K562 (cell line): Measurements from ENCODE around the gene UBE2M. TPM values are rescaled to one million over a fixed set of nuclear protein-coding genes. Genes with fewer than 3 reads are reported as not detected.
A peak's percentile ranks its signal among the peaks of the same experiment; 100 is the strongest.

Experiments used
- ESRRB ChIP-seq: fragments of 250-450 bp; sonication (Bioruptor Pico); IDR thresholded peaks from 2 replicates; pipeline ENCODE4 v1.5.0; 2020; ENCODE audit warnings: mild to moderate bottlenecking, moderate library complexity, borderline replicate concordance
- MAFF ChIP-seq: IDR thresholded peaks from 2 replicates; pipeline ENCODE4 v1.6.1; 2012; ENCODE audit warnings: low read length, improper control_type of control experiment
- MAZ ChIP-seq, 2 experiments: fragments of 450-650 bp in 1 of 2; sonication (generic) in 1 of 2; formaldehyde crosslinking; IDR thresholded peaks in 1 of 2; conservative IDR thresholded peaks in 1 of 2; 2 replicates each; pipeline versions ENCODE4 v1.4.0 to v1.5.0; 2020; ENCODE audit warnings: mild to moderate bottlenecking in 1 of 2, missing genetic modification reagents in 1 of 2
- PHB ChIP-seq: fragments of 250-450 bp; sonication (Bioruptor Pico); IDR thresholded peaks from 2 replicates; pipeline ENCODE4 v1.5.0; 2021
- PHF8 ChIP-seq: fragments of 200-600 bp; sonication (generic); IDR thresholded peaks from 2 replicates; pipeline ENCODE4 v1.6.1; 2012; ENCODE audit warnings: mixed run types, mild to moderate bottlenecking, inconsistent platforms, low read length, moderate library complexity, borderline replicate concordance
- RBM14 ChIP-seq: fragments of 200-400 bp; formaldehyde crosslinking; IDR thresholded peaks from 2 replicates; pipeline ENCODE4 v1.6.1; 2018; ENCODE audit warnings: low read depth, mild to moderate bottlenecking, low read length, moderate library complexity, borderline replicate concordance; ENCODE audit not compliant: insufficient read depth
- SP2 ChIP-seq: IDR thresholded peaks from 2 replicates; pipeline ENCODE4 v1.6.1; 2011; ENCODE audit warnings: mild to moderate bottlenecking, low read depth, low read length, moderate library complexity; ENCODE audit not compliant: poor library complexity, severe bottlenecking; ENCODE audit errors: extremely low read depth
- TOE1 ChIP-seq, 2 experiments: fragments of 450-650 bp in 1 of 2; sonication (generic) in 1 of 2; formaldehyde crosslinking in 1 of 2; IDR thresholded peaks; 2 replicates each; pipeline versions ENCODE4 v1.7.1 to v1.8.0; 2016 to 2022; ENCODE audit warnings: borderline replicate concordance in 2 of 2, mild to moderate bottlenecking in 2 of 2, antibody characterized with exemption in 1 of 2, inconsistent platforms in 1 of 2, low read depth in 1 of 2, missing genetic modification reagents in 1 of 2, moderate library complexity in 1 of 2
- ZEB2 ChIP-seq: fragments of 450-650 bp; IDR thresholded peaks from 2 replicates; pipeline ENCODE4 v1.6.1; 2016
- ZNF212 ChIP-seq: fragments of 450-650 bp; formaldehyde crosslinking; IDR thresholded peaks from 2 replicates; pipeline ENCODE4 v1.4.0; 2020; ENCODE audit warnings: mild to moderate bottlenecking
- ZNF24 ChIP-seq: fragments of 450-650 bp; IDR thresholded peaks from 2 replicates; pipeline ENCODE4 v1.6.1; 2016
- ZNF41 ChIP-seq: fragments of 250-450 bp; sonication (Bioruptor Pico); conservative IDR thresholded peaks from 2 replicates; pipeline ENCODE4 v1.4.0; 2020; ENCODE audit warnings: mild to moderate bottlenecking
- ZNF76 ChIP-seq: fragments of 250-450 bp; sonication (Bioruptor Pico); IDR thresholded peaks from 2 replicates; pipeline ENCODE4 v1.4.0; 2020; ENCODE audit warnings: mild to moderate bottlenecking, moderate library complexity, borderline replicate concordance
- ZNF77 ChIP-seq: fragments of 250-450 bp; sonication (Bioruptor Pico); IDR thresholded peaks from 2 replicates; pipeline ENCODE4 v1.5.0; 2020
- polyA plus RNA-seq, 8 experiments: library from polyadenylated mRNA; depleted of rRNA in 4 of 8; stranded (reverse) in 5 of 8; unstranded in 3 of 8; fragments of >200 nt; fragmentation: Nextera tagmentation in 2 of 8; fragmentation: Illumina TruSeq in 1 of 8; extraction: Ambion mirVana in 2 of 8; extraction: Trizol in 1 of 8; gene quantifications; 2 replicates each; pipeline versions ENCODE4 v1.2.1 to v1.2.3, GENCODE V29; 2011 to 2014; ENCODE audit warnings: inconsistent platforms in 1 of 8, missing spikeins in 1 of 8
- total RNA-seq, 7 experiments: library from RNA; depleted of rRNA in 6 of 7; stranded (reverse); fragments of >200 nt in 6 of 7; fragmentation: Illumina TruSeq in 2 of 7; extraction: Trizol in 2 of 7; gene quantifications; 2 replicates each; pipeline versions ENCODE4 v1.2.1 to v1.2.3, GENCODE V29; 2011 to 2021; ENCODE audit warnings: low replicate concordance in 1 of 7
- TF ChIP-seq, protein P1 (sequence below): fragments of 250-450 bp; sonication (Bioruptor Pico); IDR thresholded peaks from 2 replicates; pipeline ENCODE4 v1.8.0; 2022; ENCODE audit warnings: moderate library complexity, mild to moderate bottlenecking, inconsistent platforms
- TF ChIP-seq, protein P2 (sequence below): sonication (generic); formaldehyde crosslinking; IDR thresholded peaks from 2 replicates; pipeline ENCODE4 v1.8.1; 2023; ENCODE audit warnings: mild to moderate bottlenecking, missing genetic modification reagents
- TF ChIP-seq, protein P3 (sequence below): fragments of 450-650 bp; IDR thresholded peaks from 2 replicates; pipeline ENCODE4 v1.6.1; 2016; ENCODE audit warnings: low read depth, mild to moderate bottlenecking, moderate library complexity
- TF ChIP-seq, protein P4 (sequence below), 2 experiments: IDR thresholded peaks; 2 replicates each; pipeline ENCODE4 v1.6.1; 2011; ENCODE audit warnings: borderline replicate concordance in 1 of 2, control low read depth in 1 of 2, low read depth in 1 of 2, low read length in 1 of 2, mild to moderate bottlenecking in 1 of 2, mixed read lengths in 1 of 2, moderate library complexity in 1 of 2; ENCODE audit not compliant: insufficient read depth in 1 of 2, insufficient read length in 1 of 2, poor library complexity in 1 of 2, severe bottlenecking in 1 of 2; ENCODE audit errors: extremely low read depth in 1 of 2
- TF ChIP-seq, protein P5 (sequence below): fragments of 250-450 bp; sonication (Bioruptor Pico); IDR thresholded peaks from 2 replicates; pipeline ENCODE4 v1.8.0; 2022; ENCODE audit warnings: inconsistent platforms, mild to moderate bottlenecking, moderate library complexity, borderline replicate concordance

The UBE2M gene
- total and polyA plus RNA-seq, 9 of the 15 experiments (the other 6 are each of a cell fraction or from before 2014, with no cell fraction given): 0.92 to 163 (median 85.7) TPM

DNA sequence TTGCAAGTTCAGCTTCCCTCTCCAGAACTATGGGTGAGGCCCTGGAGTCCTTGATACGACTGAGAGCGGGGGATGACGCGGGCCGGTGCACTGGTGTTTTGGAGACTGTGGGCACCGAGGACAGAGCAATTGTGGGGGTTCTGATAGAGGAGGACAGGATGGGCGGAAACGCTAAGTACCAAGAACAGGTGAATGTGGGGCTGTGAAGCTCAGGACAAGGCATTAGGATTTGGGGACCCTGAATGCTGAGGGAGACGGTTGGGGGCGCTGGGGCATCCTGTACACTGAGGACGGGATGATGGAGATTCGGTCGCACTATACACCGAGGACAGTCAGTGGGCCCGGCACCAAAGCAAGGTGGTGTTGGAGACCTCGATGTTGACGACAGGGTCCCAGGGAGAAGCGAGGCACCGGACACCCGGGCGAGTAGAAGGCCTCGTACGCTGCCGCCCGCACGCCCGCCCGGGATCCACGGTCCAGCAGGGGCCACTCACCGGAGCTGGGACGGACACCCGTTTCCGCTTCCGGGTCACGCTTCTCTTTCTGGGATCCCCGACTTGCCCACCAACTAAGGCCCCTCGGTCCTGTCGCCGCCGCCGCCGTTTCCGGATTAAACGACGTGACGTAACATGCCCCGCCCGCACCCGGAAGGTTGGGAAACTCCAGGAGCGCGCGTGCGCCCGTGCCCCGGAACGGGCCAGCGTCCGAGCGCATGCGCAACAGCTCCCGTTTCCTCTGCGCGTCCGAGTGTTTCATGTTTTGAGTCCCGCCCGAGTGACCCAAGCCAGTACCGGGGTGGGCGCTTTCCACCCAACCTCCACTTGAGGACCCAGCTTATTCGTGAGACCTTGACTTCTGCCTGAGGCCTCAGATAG, 3.7 kb downstream of the UBE2M start, which contains the start of gene CHMP2A (continued):
- TF ChIP-seq, protein P1, sequence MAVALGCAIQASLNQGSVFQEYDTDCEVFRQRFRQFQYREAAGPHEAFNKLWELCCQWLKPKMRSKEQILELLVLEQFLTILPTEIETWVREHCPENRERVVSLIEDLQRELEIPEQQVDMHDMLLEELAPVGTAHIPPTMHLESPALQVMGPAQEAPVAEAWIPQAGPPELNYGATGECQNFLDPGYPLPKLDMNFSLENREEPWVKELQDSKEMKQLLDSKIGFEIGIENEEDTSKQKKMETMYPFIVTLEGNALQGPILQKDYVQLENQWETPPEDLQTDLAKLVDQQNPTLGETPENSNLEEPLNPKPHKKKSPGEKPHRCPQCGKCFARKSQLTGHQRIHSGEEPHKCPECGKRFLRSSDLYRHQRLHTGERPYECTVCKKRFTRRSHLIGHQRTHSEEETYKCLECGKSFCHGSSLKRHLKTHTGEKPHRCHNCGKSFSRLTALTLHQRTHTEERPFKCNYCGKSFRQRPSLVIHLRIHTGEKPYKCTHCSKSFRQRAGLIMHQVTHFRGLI (CRISPR knock-in tag): no peak
- TF ChIP-seq, protein P2, sequence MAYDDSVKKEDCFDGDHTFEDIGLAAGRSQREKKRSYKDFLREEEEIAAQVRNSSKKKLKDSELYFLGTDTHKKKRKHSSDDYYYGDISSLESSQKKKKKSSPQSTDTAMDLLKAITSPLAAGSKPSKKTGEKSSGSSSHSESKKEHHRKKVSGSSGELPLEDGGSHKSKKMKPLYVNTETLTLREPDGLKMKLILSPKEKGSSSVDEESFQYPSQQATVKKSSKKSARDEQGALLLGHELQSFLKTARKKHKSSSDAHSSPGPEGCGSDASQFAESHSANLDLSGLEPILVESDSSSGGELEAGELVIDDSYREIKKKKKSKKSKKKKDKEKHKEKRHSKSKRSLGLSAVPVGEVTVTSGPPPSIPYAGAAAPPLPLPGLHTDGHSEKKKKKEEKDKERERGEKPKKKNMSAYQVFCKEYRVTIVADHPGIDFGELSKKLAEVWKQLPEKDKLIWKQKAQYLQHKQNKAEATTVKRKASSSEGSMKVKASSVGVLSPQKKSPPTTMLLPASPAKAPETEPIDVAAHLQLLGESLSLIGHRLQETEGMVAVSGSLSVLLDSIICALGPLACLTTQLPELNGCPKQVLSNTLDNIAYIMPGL (CRISPR knock-in tag): 0 out of 2 replicates have a peak, but pooled peaks have one; percentile 11
- TF ChIP-seq, protein P3, sequence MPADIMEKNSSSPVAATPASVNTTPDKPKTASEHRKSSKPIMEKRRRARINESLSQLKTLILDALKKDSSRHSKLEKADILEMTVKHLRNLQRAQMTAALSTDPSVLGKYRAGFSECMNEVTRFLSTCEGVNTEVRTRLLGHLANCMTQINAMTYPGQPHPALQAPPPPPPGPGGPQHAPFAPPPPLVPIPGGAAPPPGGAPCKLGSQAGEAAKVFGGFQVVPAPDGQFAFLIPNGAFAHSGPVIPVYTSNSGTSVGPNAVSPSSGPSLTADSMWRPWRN: no peak
- TF ChIP-seq MAZ (CRISPR knock-in tag; conservative IDR thresholded peaks at IDR 0.05 in 1 of 2, IDR thresholded peaks at IDR 0.05 in 1 of 2) (peak; percentile 95 to 97), ZNF24 (no peak), ZNF76 (CRISPR knock-in tag) (no peak), ZNF41 (CRISPR knock-in tag) (no peak), SP2 (no peak), RBM14 (no peak), ZNF212 (CRISPR knock-in tag) (0 out of 2 replicates have a peak, but pooled peaks have one; percentile 24), TOE1 (IDR thresholded peaks at IDR 0.05; ENCODE audit: borderline replicate concordance) (peak; percentile 40; the same call in 1 of the 2 replicates), TOE1 (CRISPR knock-in tag; IDR thresholded peaks at IDR 0.05; ENCODE audit: borderline replicate concordance, low read depth) (0 out of 2 replicates have a peak, but pooled peaks have one; percentile 49), ZEB2 (no peak), ZNF77 (peak; percentile 86; the same call in 1 of the 2 replicates), PHF8 (peak; percentile 86; the same call in 1 of the 2 replicates), MAFF (no peak), PHB (CRISPR knock-in tag) (peak; percentile 43; the same call in 1 of the 2 replicates), ESRRB (no peak; the same call in 1 of the 2 replicates)
- TF ChIP-seq, protein P4, sequence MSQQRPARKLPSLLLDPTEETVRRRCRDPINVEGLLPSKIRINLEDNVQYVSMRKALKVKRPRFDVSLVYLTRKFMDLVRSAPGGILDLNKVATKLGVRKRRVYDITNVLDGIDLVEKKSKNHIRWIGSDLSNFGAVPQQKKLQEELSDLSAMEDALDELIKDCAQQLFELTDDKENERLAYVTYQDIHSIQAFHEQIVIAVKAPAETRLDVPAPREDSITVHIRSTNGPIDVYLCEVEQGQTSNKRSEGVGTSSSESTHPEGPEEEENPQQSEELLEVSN (IDR thresholded peaks at IDR 0.05; ENCODE audit: borderline replicate concordance in 1 of 2, extremely low read depth in 1 of 2, insufficient read depth in 1 of 2, insufficient read length in 1 of 2, low read depth in 1 of 2, low read length in 1 of 2, poor library complexity in 1 of 2, severe bottlenecking in 1 of 2): peak; percentile 28 to 74
- TF ChIP-seq, protein P5, sequence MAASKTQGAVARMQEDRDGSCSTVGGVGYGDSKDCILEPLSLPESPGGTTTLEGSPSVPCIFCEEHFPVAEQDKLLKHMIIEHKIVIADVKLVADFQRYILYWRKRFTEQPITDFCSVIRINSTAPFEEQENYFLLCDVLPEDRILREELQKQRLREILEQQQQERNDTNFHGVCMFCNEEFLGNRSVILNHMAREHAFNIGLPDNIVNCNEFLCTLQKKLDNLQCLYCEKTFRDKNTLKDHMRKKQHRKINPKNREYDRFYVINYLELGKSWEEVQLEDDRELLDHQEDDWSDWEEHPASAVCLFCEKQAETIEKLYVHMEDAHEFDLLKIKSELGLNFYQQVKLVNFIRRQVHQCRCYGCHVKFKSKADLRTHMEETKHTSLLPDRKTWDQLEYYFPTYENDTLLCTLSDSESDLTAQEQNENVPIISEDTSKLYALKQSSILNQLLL: no peak
